SU-DHL-6 (cell line): Measurements from ENCODE around the gene ATG2A.

Experiments used
- H2AFZ ChIP-seq: fragments of 200-600 bp; sonication (generic); 2 replicates; pipeline ENCODE4 v1.6.1; 2014; ENCODE audit warnings: low read depth, mild to moderate bottlenecking, moderate library complexity, mixed read lengths, antibody characterized with exemption, low read length; ENCODE audit not compliant: severe bottlenecking
- H3F3A ChIP-seq: fragments of 200-600 bp; shearing (Covaris generic); 2 replicates; pipeline ENCODE4 v1.6.0; 2016; ENCODE audit warnings: antibody characterized with exemption, mild to moderate bottlenecking; ENCODE audit not compliant: insufficient read depth
- H3K27ac ChIP-seq: fragments of 200-600 bp; sonication (generic); 2 replicates; pipeline ENCODE4 v1.5.1; 2016; ENCODE audit warnings: low read depth, mild to moderate bottlenecking, low read length, moderate library complexity, mixed read lengths
- H3K27me3 ChIP-seq: fragments of 200-600 bp; sonication (generic), shearing (Covaris generic); 2 replicates; pipeline ENCODE4 v1.6.0; 2014; ENCODE audit warnings: mild to moderate bottlenecking, low read length
- H3K36me3 ChIP-seq: fragments of 200-600 bp; sonication (generic); 2 replicates; pipeline ENCODE4 v1.6.1; 2014; ENCODE audit warnings: mild to moderate bottlenecking, low read length, mixed read lengths
- H3K4me2 ChIP-seq: fragments of 300-600, 200-600 bp; shearing (Covaris generic), sonication (generic); 2 replicates; pipeline ENCODE4 v1.6.0; 2014; ENCODE audit warnings: low read length, low read depth, mild to moderate bottlenecking; ENCODE audit not compliant: poor library complexity, severe bottlenecking
- H3K4me3 ChIP-seq: fragments of 200-600 bp; sonication (generic); 2 replicates; pipeline ENCODE4 v1.5.1; 2014; ENCODE audit warnings: antibody characterized with exemption, low read length, mild to moderate bottlenecking, mixed read lengths; ENCODE audit not compliant: insufficient read depth, poor library complexity, severe bottlenecking
- H3K79me2 ChIP-seq: fragments of 200-600 bp; sonication (generic); 2 replicates; pipeline ENCODE4 v1.6.1; 2014; ENCODE audit warnings: mild to moderate bottlenecking, low read length, moderate library complexity; ENCODE audit not compliant: insufficient read depth
- H3K9ac ChIP-seq: fragments of 200-600 bp; sonication (generic); 2 replicates; pipeline ENCODE4 v1.7.0; 2014; ENCODE audit warnings: mild to moderate bottlenecking, low read length
- H3K9me2 ChIP-seq: fragments of 200-600 bp; sonication (generic); replicated peaks from 2 replicates; pipeline ENCODE4 v1.6.1; 2014; ENCODE audit warnings: low read length; ENCODE audit not compliant: insufficient read depth
- H3K9me3 ChIP-seq: fragments of 200-600 bp; sonication (generic); 2 replicates; pipeline ENCODE4 v1.6.1; 2014; ENCODE audit warnings: low read length, mixed read lengths; ENCODE audit not compliant: insufficient read depth
- H4K20me1 ChIP-seq: fragments of 200-600 bp; sonication (generic); 2 replicates; pipeline ENCODE4 v1.6.1; 2014; ENCODE audit warnings: low read depth, mild to moderate bottlenecking, antibody characterized with exemption, low read length, moderate library complexity, mixed read lengths
- CTCF ChIP-seq: fragments of 200-600 bp; sonication (generic); IDR thresholded peaks from one replicate; pipeline ENCODE4 v1.5.1; 2017; ENCODE audit warnings: antibody characterized with exemption, mild to moderate bottlenecking, low read length, moderate library complexity; ENCODE audit not compliant: insufficient read depth, poor library complexity, severe bottlenecking
- EZH2phosphoT487 ChIP-seq: fragments of 200-600 bp; sonication (generic), shearing (Covaris generic); conservative IDR thresholded peaks from 2 replicates; pipeline ENCODE4 v1.6.1; 2018; ENCODE audit warnings: mild to moderate bottlenecking, antibody characterized with exemption, low read length, moderate library complexity, mixed read lengths

ATG2A gene

DNA sequence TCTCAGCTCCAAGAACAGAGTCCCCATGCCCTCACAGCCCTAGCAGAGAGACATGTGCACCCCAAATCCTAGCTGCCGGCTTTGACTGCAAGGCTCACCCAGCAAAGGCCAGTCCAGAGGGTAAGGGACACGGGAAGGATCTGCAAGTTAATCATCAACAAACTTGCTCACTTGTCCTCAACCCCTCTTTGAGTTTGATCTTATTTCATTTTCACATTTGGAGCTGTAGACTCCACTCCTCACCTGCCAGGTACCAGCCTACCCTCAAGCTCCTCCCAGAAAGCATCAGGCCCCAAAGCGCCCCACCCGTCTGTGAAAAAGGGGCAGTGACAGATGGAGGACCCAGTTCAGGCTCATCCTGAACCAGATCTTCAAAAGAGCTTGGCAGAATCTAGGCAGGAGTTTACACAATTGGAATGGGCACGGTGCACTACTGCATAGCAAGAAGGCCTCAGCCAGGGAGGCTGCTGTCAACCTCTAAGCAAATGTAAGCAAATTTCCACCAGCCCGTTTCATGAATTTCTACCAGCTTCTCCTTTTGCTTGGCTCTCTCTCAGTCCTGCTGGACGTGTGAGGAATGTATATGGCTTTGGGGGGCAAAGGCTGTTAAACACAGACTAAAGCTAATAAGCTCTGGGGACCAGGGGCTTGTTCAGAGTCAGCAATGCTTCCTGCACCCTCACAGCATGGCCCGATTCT lies 44.1 kb downstream of the ATG2A start:
- H3K36me3 ChIP-seq: 0 out of 2 replicates have a peak, but pooled peaks cover 6% of the 10 kb centered on the region
- peak overlapping the region; percentile 49; the same call in 1 of the 2 replicates for H3K9ac ChIP-seq
- no peaks in the 10 kb centered on the region for H3K27me3 ChIP-seq
- H2AFZ ChIP-seq: no peak overlapping the region
- H3K9me3 ChIP-seq: no peaks in the 10 kb centered on the region
- peaks cover 95% of the 10 kb centered on the region for H3K79me2 ChIP-seq
- no peak for TF ChIP-seq CTCF
- TF ChIP-seq EZH2phosphoT487: no peak
- H4K20me1 ChIP-seq: no peaks in the 10 kb centered on the region; the same call in 1 of the 2 replicates
- H3K4me2 ChIP-seq: peak overlapping the region; percentile 58
- H3K9me2 ChIP-seq: no peaks in the 10 kb centered on the region
- no peak overlapping the region for H3K4me3 ChIP-seq
- H3K27ac ChIP-seq: peak overlapping the region; percentile 94
- H3F3A ChIP-seq: peaks cover 38% of the 10 kb centered on the region

- H3K27me3 ChIP-seq: no peaks in the 10 kb centered on the region
- peak overlapping the region; percentile 49; the same call in 1 of the 2 replicates for H3K9ac ChIP-seq
- peak overlapping the region; percentile 58 for H3K4me2 ChIP-seq
- TF ChIP-seq EZH2phosphoT487: no peak
- TF ChIP-seq CTCF: no peak
- no peaks in the 10 kb centered on the region for H3K9me2 ChIP-seq
- H2AFZ ChIP-seq: no peak overlapping the region
- peaks cover 10% of the 10 kb centered on the region for H3K36me3 ChIP-seq
- peaks cover 39% of the 10 kb centered on the region for H3F3A ChIP-seq
- H3K79me2 ChIP-seq: peaks cover 92% of the 10 kb centered on the region
- no peak overlapping the region for H3K4me3 ChIP-seq
- peak overlapping the region; percentile 94 for H3K27ac ChIP-seq
- H4K20me1 ChIP-seq: no peaks in the 10 kb centered on the region; the same call in 1 of the 2 replicates
- H3K9me3 ChIP-seq: no peaks in the 10 kb centered on the region
Observed at GRCh38 chr11:64871492-64871891, 45.5 kb downstream of the ATG2A start.

DNA sequence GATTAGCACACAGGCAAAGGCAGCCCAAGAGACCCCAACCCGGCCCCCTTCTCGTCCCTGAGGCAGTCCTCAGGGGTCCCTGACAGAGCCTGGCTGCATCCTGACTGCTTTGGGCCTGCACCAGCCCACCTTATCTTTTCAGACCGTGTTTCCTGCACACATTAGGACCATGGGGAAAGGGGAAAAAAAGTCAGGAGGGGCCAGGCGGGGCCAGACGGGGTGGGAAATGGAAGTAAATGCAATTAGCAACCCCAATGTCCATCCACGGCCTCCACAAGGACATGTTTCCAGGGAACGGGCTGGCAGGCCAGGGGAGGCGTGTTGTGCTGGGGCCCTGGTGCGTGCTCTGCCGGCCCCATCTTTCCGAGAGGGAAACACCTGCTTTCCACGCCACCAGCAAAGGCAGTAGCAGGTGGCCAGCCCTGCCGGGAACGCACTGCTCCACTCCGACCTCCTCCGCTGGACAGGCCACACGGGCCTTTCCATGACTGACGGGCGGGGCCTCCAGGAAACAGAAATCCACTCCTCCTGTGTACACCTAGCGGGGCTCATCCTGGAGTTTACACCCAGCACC lies 46.0 kb downstream of the ATG2A start:
- no peaks in the 10 kb centered on the region; the same call in 1 of the 2 replicates for H4K20me1 ChIP-seq
- H3K4me3 ChIP-seq: no peak overlapping the region
- peak overlapping the region; percentile 94 for H3K27ac ChIP-seq
- H3K79me2 ChIP-seq: peaks cover 92% of the 10 kb centered on the region
- peaks cover 39% of the 10 kb centered on the region for H3F3A ChIP-seq
- H3K9ac ChIP-seq: peak overlapping the region; percentile 49; the same call in 1 of the 2 replicates
- no peak overlapping the region for H2AFZ ChIP-seq
- H3K9me3 ChIP-seq: no peaks in the 10 kb centered on the region
- TF ChIP-seq EZH2phosphoT487: no peak
- no peak for TF ChIP-seq CTCF
- peak overlapping the region; percentile 58 for H3K4me2 ChIP-seq
- H3K27me3 ChIP-seq: no peaks in the 10 kb centered on the region
- no peaks in the 10 kb centered on the region for H3K9me2 ChIP-seq
- H3K36me3 ChIP-seq: peaks cover 14% of the 10 kb centered on the region
